Right lobe of liver (tissue), 4 donors: ENCODE results near the gene C1QTNF3.

Experiments
- POLR2A ChIP-seq: fragments of 450-650 bp; IDR thresholded peaks from one replicate; pipeline ENCODE4 v1.6.1; 2017; ENCODE audit warnings: antibody characterized with exemption, mild to moderate bottlenecking
- TF ChIP-seq, protein P1 (sequence below), 4 donors: fragments of 200-600 bp in 3 of 4; fragments of 450-650 bp in 1 of 4; IDR thresholded peaks; one replicate each; pipeline versions ENCODE4 v1.5.1 to v1.8.0; 2016 to 2022; ENCODE audit warnings: antibody characterized with exemption in 4 of 4, mild to moderate bottlenecking in 2 of 4
- donor health status: DM: no; HTN: no; CAD: no.
- donor health status: DM: no; HTN: no; CAD: no.
- donor health status: DM: no; HTN: yes; CAD: no.

DNA sequence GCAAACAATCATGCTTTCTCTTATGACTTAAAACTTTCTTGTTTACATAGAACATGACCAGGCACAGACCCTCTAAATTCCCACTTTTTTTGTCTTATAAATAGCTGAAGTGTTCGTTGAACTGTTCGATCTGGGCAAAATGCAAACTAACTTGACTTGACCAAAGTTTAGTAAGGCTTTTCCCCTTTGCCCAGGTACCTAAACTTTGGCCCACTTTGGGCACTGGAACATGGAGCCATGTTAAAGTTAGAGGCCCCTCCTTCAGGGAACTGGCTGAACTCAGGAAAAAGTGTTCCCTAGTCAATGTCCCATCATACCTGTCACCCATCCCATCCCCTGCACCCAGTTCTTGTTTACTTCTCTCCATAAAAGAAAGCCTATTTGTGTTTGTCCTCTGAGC lies 25.8 kb downstream of the C1QTNF3 start:
- TF ChIP-seq, protein P1, sequence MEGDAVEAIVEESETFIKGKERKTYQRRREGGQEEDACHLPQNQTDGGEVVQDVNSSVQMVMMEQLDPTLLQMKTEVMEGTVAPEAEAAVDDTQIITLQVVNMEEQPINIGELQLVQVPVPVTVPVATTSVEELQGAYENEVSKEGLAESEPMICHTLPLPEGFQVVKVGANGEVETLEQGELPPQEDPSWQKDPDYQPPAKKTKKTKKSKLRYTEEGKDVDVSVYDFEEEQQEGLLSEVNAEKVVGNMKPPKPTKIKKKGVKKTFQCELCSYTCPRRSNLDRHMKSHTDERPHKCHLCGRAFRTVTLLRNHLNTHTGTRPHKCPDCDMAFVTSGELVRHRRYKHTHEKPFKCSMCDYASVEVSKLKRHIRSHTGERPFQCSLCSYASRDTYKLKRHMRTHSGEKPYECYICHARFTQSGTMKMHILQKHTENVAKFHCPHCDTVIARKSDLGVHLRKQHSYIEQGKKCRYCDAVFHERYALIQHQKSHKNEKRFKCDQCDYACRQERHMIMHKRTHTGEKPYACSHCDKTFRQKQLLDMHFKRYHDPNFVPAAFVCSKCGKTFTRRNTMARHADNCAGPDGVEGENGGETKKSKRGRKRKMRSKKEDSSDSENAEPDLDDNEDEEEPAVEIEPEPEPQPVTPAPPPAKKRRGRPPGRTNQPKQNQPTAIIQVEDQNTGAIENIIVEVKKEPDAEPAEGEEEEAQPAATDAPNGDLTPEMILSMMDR (IDR thresholded peaks at IDR 0.05): no peak
- no peak for TF ChIP-seq POLR2A
